PC-3 (cell line): ENCODE results near the gene KLHL2. TPM values are rescaled to one million over a fixed set of nuclear protein-coding genes. Genes with fewer than 3 reads are reported as not detected.

ENCODE experiments used
- ATAC-seq: fragments of 200-7000 bp; cut with Tn5 transposase; 2 replicates; pipeline ENCODE4 v1.9.1; 2020; ENCODE audit warnings: mild to moderate bottlenecking, moderate library complexity
- BruUV-seq: library from RNA; stranded (reverse); fragments of 400-500 nt; replicated peaks from 2 replicates; lab custom pipeline; 2021; lab: Mats Ljungman, UMichigan
- CTCF ChIA-PET: fragments of 300-600 bp; sonication (Branson Sonifier 250); formaldehyde crosslinking; loops from one replicate; lab custom pipeline; 2022; ENCODE audit warnings: antibody characterized with exemption; lab: Charles Lee
- POLR2A ChIA-PET: fragments of 300-600 bp; sonication (Branson Sonifier 250); formaldehyde crosslinking; loops from one replicate; lab custom pipeline; 2022; ENCODE audit warnings: antibody characterized with exemption; ENCODE audit not compliant: unreplicated experiment; lab: Charles Lee
- DNase-seq: peaks from one replicate; pipeline ENCODE4 v3.0.0-alpha.2; 2015
- H2AFZ ChIP-seq: fragments of 300-600 bp; sonication (generic); 2 replicates; pipeline ENCODE4 v1.6.0; 2016; ENCODE audit warnings: antibody characterized with exemption, low read length
- H3F3A ChIP-seq: fragments of 300-600 bp; sonication (generic); one replicate; pipeline ENCODE4 v1.6.0; 2017; ENCODE audit warnings: antibody characterized with exemption, low read length, control low read depth, mild to moderate bottlenecking; ENCODE audit not compliant: unreplicated experiment
- H3K27ac ChIP-seq: fragments of 300-600 bp; sonication (generic); 2 replicates; pipeline ENCODE4 v1.5.1; 2016; ENCODE audit warnings: mild to moderate bottlenecking, low read length
- H3K27me3 ChIP-seq: fragments of 300-600 bp; sonication (generic); 2 replicates; pipeline ENCODE4 v1.6.1; 2016; ENCODE audit warnings: low read length, mixed read lengths
- H3K36me3 ChIP-seq: fragments of 300-600 bp; sonication (generic); 2 replicates; pipeline ENCODE4 v1.6.1; 2016; ENCODE audit warnings: low read depth, mixed run types, low read length, mixed read lengths
- H3K4me1 ChIP-seq: fragments of 300-600 bp; sonication (generic); 2 replicates; pipeline ENCODE4 v1.5.1; 2016; ENCODE audit warnings: low read length; ENCODE audit not compliant: insufficient read depth
- H3K4me2 ChIP-seq: fragments of 300-600 bp; sonication (generic); 2 replicates; pipeline ENCODE4 v1.6.0; 2016; ENCODE audit warnings: low read length
- H3K4me3 ChIP-seq: fragments of 300-600 bp; sonication (generic); 2 replicates; pipeline ENCODE4 v1.5.1; 2016; ENCODE audit warnings: mild to moderate bottlenecking, low read length, mixed read lengths
- H3K79me2 ChIP-seq: fragments of 300-600 bp; sonication (generic); 2 replicates; pipeline ENCODE4 v1.6.1; 2017; ENCODE audit warnings: low read length, mixed read lengths
- H3K9ac ChIP-seq: fragments of 300-600 bp; sonication (generic); 2 replicates; pipeline ENCODE4 v1.6.0; 2016; ENCODE audit warnings: mild to moderate bottlenecking, low read length
- H3K9me2 ChIP-seq: fragments of 300-600 bp; sonication (generic); replicated peaks from 2 replicates; pipeline ENCODE4 v1.6.1; 2016; ENCODE audit warnings: mixed run types, low read length, mixed read lengths
- H3K9me3 ChIP-seq: fragments of 300-600 bp; sonication (generic); 2 replicates; pipeline ENCODE4 v1.6.1; 2016; ENCODE audit warnings: low read length, mixed read lengths
- H4K20me1 ChIP-seq: fragments of 300-600 bp; sonication (generic); 2 replicates; pipeline ENCODE4 v1.6.1; 2016; ENCODE audit warnings: low read length, mixed read lengths
- CTCF ChIP-seq: fragments of 300-600 bp; sonication (generic); conservative IDR thresholded peaks from 2 replicates; pipeline ENCODE4 v1.5.1; 2017; ENCODE audit warnings: antibody characterized with exemption, low read depth, mild to moderate bottlenecking, low read length
- EZH2 ChIP-seq: fragments of 300-600 bp; sonication (generic); IDR thresholded peaks from one replicate; pipeline ENCODE4 v1.6.1; 2017; ENCODE audit warnings: antibody characterized with exemption, mild to moderate bottlenecking, low read length; ENCODE audit not compliant: unreplicated experiment
- EZH2phosphoT487 ChIP-seq: fragments of 300-600 bp; sonication (generic); IDR thresholded peaks from 2 replicates; pipeline ENCODE4 v1.6.1; 2018; ENCODE audit warnings: mild to moderate bottlenecking, antibody characterized with exemption, low read length, borderline replicate concordance
- intact Hi-C: fragments of 100-400 bp; cut with micrococcal nuclease; formaldehyde crosslinking; loops from 2 replicates; pipeline ENCODE4 v1.9.0; 2023
- total RNA-seq: library from RNA; depleted of rRNA; stranded (reverse); fragments of >200 nt; gene quantifications from 2 replicates; pipeline ENCODE4 v1.2.3, GENCODE V29; 2014

Gene KLHL2
- total RNA-seq, 1 experiment from 2014 or later: 10.0 TPM

- Histone ChIP-seq H3K9me3 (no peaks in the 10 kb centered on the region), H3K27ac (no peak overlapping the region), H3K4me3 (peak overlapping the region; percentile 83), H3K4me1 (peaks cover 61% of the 10 kb centered on the region), H3K36me3 (no peaks in the 10 kb centered on the region), H3K9ac (peak overlapping the region; percentile 42; the same call in 1 of the 2 replicates), H3F3A (no peaks in the 10 kb centered on the region), H2AFZ (peak overlapping the region; percentile 91), H3K4me2 (peak overlapping the region; percentile 94), H3K79me2 (peaks cover 46% of the 10 kb centered on the region), H4K20me1 (no peaks in the 10 kb centered on the region), H3K9me2 (no peaks in the 10 kb centered on the region), H3K27me3 (no peaks in the 10 kb centered on the region)
- peak; percentile 16 for DNase-seq
- ATAC-seq: peak; percentile 12
- intact Hi-C loops: loop anchor here (5.0 kb wide), 1 partner anchor 135 kb away; no protein-coding TSS in a partner anchor
- CTCF ChIA-PET: no interaction called here
- POLR2A ChIA-PET: no interaction called here
- TF ChIP-seq EZH2phosphoT487 (no peak), EZH2 (no peak), CTCF (no peak)
- no TSS peak for BruUV-seq
Observed at GRCh38 chr4:165207016-165207430, 338 bp upstream of the KLHL2 start.

- no TSS peak for BruUV-seq
- Histone ChIP-seq H3K9ac (peak overlapping the region; percentile 66), H3K27ac (no peak overlapping the region), H3K79me2 (peaks cover 58% of the 10 kb centered on the region), H3K36me3 (no peaks in the 10 kb centered on the region), H3K27me3 (no peaks in the 10 kb centered on the region), H4K20me1 (no peaks in the 10 kb centered on the region), H2AFZ (peak overlapping the region; percentile 59), H3K9me2 (no peaks in the 10 kb centered on the region), H3F3A (no peaks in the 10 kb centered on the region), H3K9me3 (no peaks in the 10 kb centered on the region), H3K4me3 (peak overlapping the region; percentile 95), H3K4me2 (peak overlapping the region; percentile 92), H3K4me1 (peaks cover 61% of the 10 kb centered on the region)
- CTCF ChIA-PET: no interaction called here
- no peak for ATAC-seq
- no peak for DNase-seq
- POLR2A ChIA-PET: no interaction called here
- no peak for TF ChIP-seq EZH2phosphoT487
- TF ChIP-seq EZH2: no peak
- TF ChIP-seq CTCF: no peak
- intact Hi-C loops: loop anchor here (5.0 kb wide), 1 partner anchor 134 kb away; no protein-coding TSS in a partner anchor
Observed at GRCh38 chr4:165208221-165208652, 876 bp downstream of the KLHL2 start.

GRCh38 chr4:165208741-165209388 lies 1.5 kb downstream of the KLHL2 start:
- Histone ChIP-seq H3F3A (no peaks in the 10 kb centered on the region), H3K79me2 (peaks cover 64% of the 10 kb centered on the region), H3K36me3 (no peaks in the 10 kb centered on the region), H3K27me3 (no peaks in the 10 kb centered on the region), H3K4me1 (peaks cover 61% of the 10 kb centered on the region), H3K9ac (peak overlapping the region; percentile 66), H3K27ac (no peak overlapping the region), H2AFZ (no peak overlapping the region), H3K9me3 (no peaks in the 10 kb centered on the region), H3K4me2 (peak overlapping the region; percentile 92), H3K9me2 (no peaks in the 10 kb centered on the region), H4K20me1 (no peaks in the 10 kb centered on the region), H3K4me3 (peak overlapping the region; percentile 95)
- DNase-seq (peak; percentile 29), ATAC-seq (no peak)
- ChIA-PET POLR2A (interaction anchor here (0.6 kb wide), 1 partner anchor 34 kb away, joined by 4 read pairs; no protein-coding TSS in a partner anchor), CTCF (no interaction called here)
- intact Hi-C loops: loop anchor here (5.0 kb wide), 1 partner anchor 133 kb away; no protein-coding TSS in a partner anchor
- BruUV-seq: TSS peak; percentile 43
- TF ChIP-seq EZH2 (no peak), EZH2phosphoT487 (no peak), CTCF (no peak)
